GM12873 (cell line): ENCODE results near the gene CDK3.
A peak's percentile ranks its signal among the peaks of the same experiment; 100 is the strongest.

Source experiments
- CTCF ChIP-seq: IDR thresholded peaks from 2 replicates; pipeline ENCODE4 v1.5.1; 2012; ENCODE audit warnings: low read depth, mild to moderate bottlenecking, moderate library complexity, low read length, control low read depth; ENCODE audit not compliant: insufficient read depth; ENCODE audit errors: missing control alignments

CDK3 gene

GRCh38 chr17:76009969-76010661, 9.5 kb downstream of the CDK3 start:
- TF ChIP-seq CTCF = no peak

GRCh38 chr17:76011951-76012350, 11.3 kb downstream of the CDK3 start:
- TF ChIP-seq CTCF = no peak

GRCh38 chr17:76013377-76013932, 12.8 kb downstream of the CDK3 start:
- no peak for TF ChIP-seq CTCF

- peak; percentile 100 for TF ChIP-seq CTCF
Measured at GRCh38 chr17:76014100-76014924, 13.7 kb downstream of the CDK3 start.

- no peak for TF ChIP-seq CTCF
Measured at GRCh38 chr17:76014925-76015261, 14.2 kb downstream of the CDK3 start.

- no peak for TF ChIP-seq CTCF
Measured at GRCh38 chr17:76017481-76018339, 17.1 kb downstream of the CDK3 start.

GRCh38 chr17:76018340-76018680, 17.7 kb downstream of the CDK3 start:
- TF ChIP-seq CTCF = no peak
